Loucy (cell line): ENCODE results near the gene TRAP1.

Experiments used
- H2AFZ ChIP-seq: fragments of 200-600 bp; sonication (generic); 2 replicates; pipeline ENCODE4 v1.6.0; 2016; ENCODE audit warnings: antibody characterized with exemption, mild to moderate bottlenecking, low read length, moderate library complexity
- H3F3A ChIP-seq: fragments of 200-600 bp; 2 replicates; pipeline ENCODE4 v1.6.0; 2016; ENCODE audit warnings: antibody characterized with exemption, low read depth, mild to moderate bottlenecking
- H3K27me3 ChIP-seq: fragments of 200-600 bp; sonication (generic); 2 replicates; pipeline ENCODE4 v1.6.1; 2014; ENCODE audit warnings: low read length, mild to moderate bottlenecking; ENCODE audit not compliant: insufficient read depth, poor library complexity, severe bottlenecking
- H3K36me3 ChIP-seq: fragments of 200-600 bp; sonication (generic); 2 replicates; pipeline ENCODE4 v1.6.1; 2016; ENCODE audit warnings: low read length; ENCODE audit not compliant: insufficient read depth
- H3K4me1 ChIP-seq: fragments of 200-600 bp; sonication (generic); 2 replicates; pipeline ENCODE4 v1.5.1; 2014; ENCODE audit warnings: low read length, mild to moderate bottlenecking; ENCODE audit not compliant: insufficient read depth, poor library complexity, severe bottlenecking
- H3K4me2 ChIP-seq: fragments of 200-600 bp; sonication (generic); 2 replicates; pipeline ENCODE4 v1.6.0; 2014; ENCODE audit warnings: antibody characterized with exemption, low read length, low read depth, mild to moderate bottlenecking; ENCODE audit not compliant: poor library complexity, severe bottlenecking
- H3K4me3 ChIP-seq: fragments of 200-600 bp; sonication (generic); 2 replicates; pipeline ENCODE4 v1.5.1; 2014; ENCODE audit warnings: low read length, mild to moderate bottlenecking, mixed read lengths; ENCODE audit not compliant: poor library complexity, severe bottlenecking
- H3K79me2 ChIP-seq: fragments of 200-600 bp; sonication (generic); 2 replicates; pipeline ENCODE4 v1.6.1; 2014; ENCODE audit warnings: low read length; ENCODE audit not compliant: insufficient read depth
- H3K9ac ChIP-seq: fragments of 200-600 bp; sonication (generic); 2 replicates; pipeline ENCODE4 v1.6.0; 2014; ENCODE audit warnings: mild to moderate bottlenecking, low read depth, low read length, moderate library complexity; ENCODE audit not compliant: poor library complexity, severe bottlenecking
- H3K9me2 ChIP-seq: fragments of 200-600 bp; sonication (generic); replicated peaks from 2 replicates; pipeline ENCODE4 v1.6.1; 2016; ENCODE audit warnings: low read depth, low read length, mixed read lengths
- H3K9me3 ChIP-seq: fragments of 200-600 bp; sonication (generic); 2 replicates; pipeline ENCODE4 v1.6.1; 2014; ENCODE audit warnings: mild to moderate bottlenecking, antibody characterized with exemption, low read length, low read depth; ENCODE audit not compliant: insufficient read depth
- H4K20me1 ChIP-seq: fragments of 200-600 bp; sonication (generic); 2 replicates; pipeline ENCODE4 v1.6.0; 2014; ENCODE audit warnings: antibody characterized with exemption, low read length, mild to moderate bottlenecking; ENCODE audit not compliant: insufficient read depth, poor library complexity, severe bottlenecking
- EZH2phosphoT487 ChIP-seq: fragments of 200-600 bp; IDR thresholded peaks from 2 replicates; pipeline ENCODE4 v1.6.1; 2018; ENCODE audit warnings: antibody characterized with exemption, mild to moderate bottlenecking, moderate library complexity, borderline replicate concordance
- TF ChIP-seq, protein P1 (sequence below): fragments of 200-600 bp; sonication (generic); conservative IDR thresholded peaks from 2 replicates; pipeline ENCODE4 v1.5.1; 2014; ENCODE audit warnings: mild to moderate bottlenecking, antibody characterized with exemption, low read length

The TRAP1 gene

DNA sequence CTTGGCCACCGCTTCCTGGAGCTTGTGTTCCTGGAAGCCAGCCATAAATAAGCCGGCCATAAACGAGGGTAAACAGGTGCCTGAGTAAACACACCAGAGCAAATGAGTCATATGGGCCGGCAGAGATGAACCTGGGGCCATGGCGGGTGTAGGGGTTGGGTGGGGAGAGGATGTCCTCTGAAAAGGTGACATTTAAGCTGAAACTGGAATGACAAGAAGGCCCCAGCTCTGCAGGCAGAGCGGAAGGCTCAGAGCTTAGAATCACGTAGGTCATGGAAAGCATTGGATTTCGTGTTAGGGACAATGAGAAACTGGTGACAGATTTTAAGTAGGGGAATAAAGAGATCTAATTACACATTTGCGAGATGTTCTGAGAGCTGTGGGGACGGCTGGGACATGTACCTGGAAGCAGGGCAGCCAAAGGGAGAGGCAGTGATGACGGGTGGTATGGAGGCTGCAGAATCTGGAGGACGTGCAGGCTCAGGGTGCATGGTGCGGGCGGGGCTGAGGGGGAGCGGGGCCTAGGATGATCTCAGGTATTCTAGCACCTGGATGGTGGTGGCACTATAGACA lies 70.9 kb downstream of the TRAP1 start:
- Histone ChIP-seq H3K9me2 (no peaks in the 10 kb centered on the region), H3K4me1 (no peaks in the 10 kb centered on the region), H3K4me2 (no peak overlapping the region), H3K36me3 (no peaks in the 10 kb centered on the region), H2AFZ (no peak overlapping the region), H3K79me2 (no peaks in the 10 kb centered on the region), H3K4me3 (no peak overlapping the region), H3K9ac (no peak overlapping the region), H3K27me3 (no peaks in the 10 kb centered on the region), H3K9me3 (no peaks in the 10 kb centered on the region), H3F3A (no peaks in the 10 kb centered on the region), H4K20me1 (no peaks in the 10 kb centered on the region)
- TF ChIP-seq, protein P1, sequence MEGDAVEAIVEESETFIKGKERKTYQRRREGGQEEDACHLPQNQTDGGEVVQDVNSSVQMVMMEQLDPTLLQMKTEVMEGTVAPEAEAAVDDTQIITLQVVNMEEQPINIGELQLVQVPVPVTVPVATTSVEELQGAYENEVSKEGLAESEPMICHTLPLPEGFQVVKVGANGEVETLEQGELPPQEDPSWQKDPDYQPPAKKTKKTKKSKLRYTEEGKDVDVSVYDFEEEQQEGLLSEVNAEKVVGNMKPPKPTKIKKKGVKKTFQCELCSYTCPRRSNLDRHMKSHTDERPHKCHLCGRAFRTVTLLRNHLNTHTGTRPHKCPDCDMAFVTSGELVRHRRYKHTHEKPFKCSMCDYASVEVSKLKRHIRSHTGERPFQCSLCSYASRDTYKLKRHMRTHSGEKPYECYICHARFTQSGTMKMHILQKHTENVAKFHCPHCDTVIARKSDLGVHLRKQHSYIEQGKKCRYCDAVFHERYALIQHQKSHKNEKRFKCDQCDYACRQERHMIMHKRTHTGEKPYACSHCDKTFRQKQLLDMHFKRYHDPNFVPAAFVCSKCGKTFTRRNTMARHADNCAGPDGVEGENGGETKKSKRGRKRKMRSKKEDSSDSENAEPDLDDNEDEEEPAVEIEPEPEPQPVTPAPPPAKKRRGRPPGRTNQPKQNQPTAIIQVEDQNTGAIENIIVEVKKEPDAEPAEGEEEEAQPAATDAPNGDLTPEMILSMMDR: no peak
- no peak for TF ChIP-seq EZH2phosphoT487

DNA sequence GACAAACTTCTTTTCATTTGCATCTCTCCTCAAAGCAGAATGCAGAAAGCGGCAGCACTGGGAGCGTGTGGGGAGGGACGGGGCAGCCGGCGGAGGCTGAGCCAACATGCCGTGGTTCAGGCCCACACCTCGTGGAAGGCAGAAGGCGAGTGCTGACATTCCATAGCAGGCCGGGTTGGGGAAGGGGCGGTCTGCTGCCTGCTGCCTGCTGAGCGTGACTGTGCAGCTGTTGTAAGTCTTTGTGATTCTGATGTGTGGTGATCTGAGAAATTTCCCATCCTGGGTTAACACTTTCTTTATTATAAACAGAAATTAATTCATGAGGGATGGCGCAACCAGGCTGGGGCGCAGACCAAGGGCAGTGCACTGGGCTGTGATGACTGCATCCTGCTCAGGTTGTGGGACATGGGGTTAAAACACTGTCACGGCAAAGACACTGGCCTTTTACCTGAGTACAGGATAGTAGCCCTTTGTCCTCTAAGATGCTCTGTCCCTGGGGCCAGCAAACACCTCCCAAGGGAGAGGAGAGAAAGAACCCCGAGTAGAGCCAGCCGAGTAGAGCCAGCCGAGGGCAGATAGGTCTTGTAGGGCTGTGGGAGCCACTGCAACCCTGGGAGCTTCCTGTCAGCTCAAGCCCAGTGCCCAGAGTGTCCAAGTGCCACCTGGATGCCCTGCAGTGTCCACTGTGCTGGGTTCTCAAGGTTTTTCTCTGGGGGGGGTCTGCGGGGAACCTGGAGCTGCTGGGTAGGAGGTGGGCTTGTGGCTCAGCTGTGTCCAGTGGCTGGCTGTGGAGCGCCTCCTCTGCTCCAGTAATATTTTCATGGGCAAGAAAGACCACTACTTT lies 71.6 kb downstream of the TRAP1 start:
- no peak overlapping the region for H2AFZ ChIP-seq
- H3K4me3 ChIP-seq: no peak overlapping the region
- H3K9me2 ChIP-seq: no peaks in the 10 kb centered on the region
- no peak for TF ChIP-seq EZH2phosphoT487
- TF ChIP-seq, protein P1: no peak
- no peaks in the 10 kb centered on the region for H3K9me3 ChIP-seq
- H3K79me2 ChIP-seq: no peaks in the 10 kb centered on the region
- no peaks in the 10 kb centered on the region for H3F3A ChIP-seq
- H3K27me3 ChIP-seq: no peaks in the 10 kb centered on the region
- H4K20me1 ChIP-seq: no peaks in the 10 kb centered on the region
- H3K9ac ChIP-seq: no peak overlapping the region
- no peaks in the 10 kb centered on the region for H3K4me1 ChIP-seq
- no peaks in the 10 kb centered on the region for H3K36me3 ChIP-seq
- no peak overlapping the region for H3K4me2 ChIP-seq

DNA sequence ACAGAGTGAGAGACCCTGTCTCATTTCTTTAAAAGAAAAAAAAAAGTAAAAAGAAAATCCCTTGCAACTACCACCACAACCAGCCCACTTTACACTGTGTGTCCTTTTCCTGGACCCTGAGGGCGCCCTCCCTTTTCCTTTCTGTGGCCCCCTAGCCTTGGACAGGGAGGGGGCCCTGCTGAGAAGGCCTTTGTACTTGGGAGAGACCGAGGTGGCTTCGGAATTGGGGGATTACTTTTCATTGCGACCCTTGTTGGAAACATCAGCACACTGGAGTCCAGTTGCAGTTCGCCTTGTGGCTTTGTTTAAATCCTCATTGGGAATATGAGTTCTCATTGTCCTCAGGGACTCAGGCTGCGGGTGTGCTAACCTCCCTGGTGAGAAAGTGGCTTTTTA lies 72.2 kb downstream of the TRAP1 start:
- no peaks in the 10 kb centered on the region for H3F3A ChIP-seq
- TF ChIP-seq, protein P1: no peak
- no peak for TF ChIP-seq EZH2phosphoT487
- H3K4me3 ChIP-seq: no peak overlapping the region
- no peaks in the 10 kb centered on the region for H3K9me3 ChIP-seq
- no peaks in the 10 kb centered on the region for H3K4me1 ChIP-seq
- H2AFZ ChIP-seq: no peak overlapping the region
- no peaks in the 10 kb centered on the region for H3K9me2 ChIP-seq
- H4K20me1 ChIP-seq: no peaks in the 10 kb centered on the region
- no peak overlapping the region for H3K4me2 ChIP-seq
- no peak overlapping the region for H3K9ac ChIP-seq
- H3K79me2 ChIP-seq: no peaks in the 10 kb centered on the region
- H3K36me3 ChIP-seq: no peaks in the 10 kb centered on the region
- H3K27me3 ChIP-seq: no peaks in the 10 kb centered on the region
